Cardiac septum (tissue), 1 donor: ENCODE data around the gene NOP56. TPM values are rescaled to one million over a fixed set of nuclear protein-coding genes. Genes with fewer than 3 reads are reported as not detected.
A peak's percentile ranks its signal among the peaks of the same experiment; 100 is the strongest.
"Not testable (repeated sequence)": the region's sequence is repeated elsewhere in the genome, so short reads cannot be mapped to it uniquely, and the experiment has no call there.

Experiments
- DNase-seq: peaks from one replicate; pipeline ENCODE4 v3.0.0-alpha.2; 2020; ENCODE audit warnings: low spot score
- intact Hi-C: fragments of 100-400 bp; cut with DNase I; formaldehyde crosslinking; loops from one replicate; pipeline ENCODE4 v1.14.0; 2022
- total RNA-seq: library from RNA; stranded (reverse); fragmentation: NEBNext Ultra II Directional; extraction: Animal tissue kit (Norgen Biotek cat#: 25700); gene quantifications from one replicate; pipeline ENCODE4 v1.2.1, GENCODE V29; 2021
- donor health status: DM: no; HTN: no; CAD: no.

NOP56 gene
- total RNA-seq, 1 donor from 2014 or later, result 62.2 TPM

GRCh38 chr20:2671977-2672376 lies 19.5 kb downstream of the NOP56 start:
- intact Hi-C loops, result no loop called here

DNA sequence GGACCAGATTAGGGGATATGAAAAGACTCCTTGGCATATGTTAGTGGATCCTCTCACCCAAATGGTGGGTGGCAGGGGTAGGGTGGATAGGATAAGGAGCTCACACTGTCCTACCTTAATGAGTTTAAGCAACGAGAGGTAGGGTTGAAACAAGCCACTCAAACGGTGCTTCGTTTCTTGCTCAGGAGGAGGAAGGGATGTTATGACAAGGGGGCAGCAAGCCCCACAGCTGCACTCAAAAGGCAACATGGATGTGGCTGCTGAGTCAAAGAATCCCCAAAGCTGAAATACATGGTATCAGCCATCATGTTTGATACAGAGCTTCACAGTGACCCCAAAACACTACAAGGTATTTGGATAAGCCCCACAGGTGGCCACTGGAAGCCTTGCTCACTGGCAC lies 20.0 kb downstream of the NOP56 start:
- intact Hi-C loops, result no loop called here
- DNase-seq, result no peak

More at GRCh38 chr20:2671977-2672376, 19.5 kb downstream of the NOP56 start:
- DNase-seq, result no peak

DNA sequence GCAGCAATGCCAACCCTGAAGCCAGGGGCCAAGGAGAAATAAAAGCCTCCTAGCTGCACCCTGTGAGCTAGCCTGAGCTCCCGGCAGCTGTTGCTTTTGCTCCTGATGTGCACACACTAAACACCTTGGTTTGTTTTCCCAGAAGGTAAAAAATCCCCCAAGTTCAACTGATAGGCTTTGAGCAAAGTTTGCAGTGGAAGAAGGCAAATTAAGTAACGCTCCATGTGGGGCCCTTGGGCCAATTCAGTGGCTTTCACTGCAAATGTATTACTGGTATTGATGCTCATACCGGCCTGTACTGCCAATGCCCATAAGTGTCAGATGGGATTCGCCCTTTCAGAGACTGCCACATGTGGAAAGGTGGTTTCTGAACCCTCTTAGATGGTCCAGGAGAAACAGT lies 21.0 kb downstream of the NOP56 start:
- no peak for DNase-seq
- intact Hi-C loops, result no loop called here

DNA sequence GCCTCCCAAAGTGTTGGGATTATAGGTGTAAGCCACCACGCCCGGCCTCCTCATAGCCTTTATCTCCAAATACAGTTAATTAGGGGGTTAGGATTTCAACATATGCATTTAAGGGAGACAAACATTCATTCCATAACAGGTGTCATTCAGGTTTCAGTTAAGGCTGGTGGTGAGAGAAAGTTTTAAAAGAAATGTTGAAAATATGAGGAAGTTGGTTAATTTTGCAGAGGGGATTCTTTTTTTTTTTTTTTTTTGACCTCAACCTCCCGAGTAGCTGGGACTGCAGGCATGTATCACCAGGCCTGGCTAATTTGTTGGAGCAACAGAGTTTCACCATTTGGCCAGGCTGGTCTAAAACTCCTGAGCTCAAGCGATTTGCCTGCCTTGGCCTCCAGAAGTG lies 27.6 kb downstream of the NOP56 start:
- intact Hi-C loops, result no loop called here
- DNase-seq, result no peak

GRCh38 chr20:2682040-2682439 lies 29.6 kb downstream of the NOP56 start:
- DNase-seq, intact Hi-C loops: not testable (repeated sequence)

GRCh38 chr20:2684817-2685216 lies 32.4 kb downstream of the NOP56 start:
- intact Hi-C loops, result not testable (repeated sequence)

GRCh38 chr20:2687514-2687913 lies 35.1 kb downstream of the NOP56 start:
- intact Hi-C loops, result no loop called here

More at GRCh38 chr20:2684817-2685216, 32.4 kb downstream of the NOP56 start:
- DNase-seq, result not testable (repeated sequence)

DNA sequence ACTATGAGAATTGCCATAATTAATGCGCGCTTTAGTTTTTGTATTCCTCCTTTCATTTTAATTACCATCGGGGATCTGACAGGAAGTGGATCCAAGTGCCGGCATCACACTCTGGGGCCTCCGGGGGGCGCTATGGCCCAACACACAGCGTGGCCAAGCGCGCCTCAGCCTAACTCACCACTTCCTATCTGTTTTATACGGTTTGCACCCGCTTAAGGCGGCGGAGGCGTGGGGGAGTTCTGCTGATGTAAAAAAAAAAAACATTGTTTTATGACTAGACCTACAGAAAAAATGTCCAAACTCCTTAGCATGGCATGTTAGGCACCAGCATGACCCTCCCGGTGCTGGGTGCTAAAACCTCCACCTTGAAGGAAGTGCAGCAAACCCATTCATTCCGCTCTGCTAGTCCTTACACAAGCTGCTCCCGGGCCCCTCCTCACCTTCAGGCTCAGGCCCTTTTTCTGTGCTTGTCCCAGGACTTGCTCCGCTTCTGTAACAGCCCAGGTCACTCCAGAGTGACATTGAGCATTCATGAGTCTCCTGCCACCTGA lies 35.7 kb downstream of the NOP56 start:
- DNase-seq, result no peak
- intact Hi-C loops, result no loop called here

More at GRCh38 chr20:2687514-2687913, 35.1 kb downstream of the NOP56 start:
- DNase-seq, result no peak

DNA sequence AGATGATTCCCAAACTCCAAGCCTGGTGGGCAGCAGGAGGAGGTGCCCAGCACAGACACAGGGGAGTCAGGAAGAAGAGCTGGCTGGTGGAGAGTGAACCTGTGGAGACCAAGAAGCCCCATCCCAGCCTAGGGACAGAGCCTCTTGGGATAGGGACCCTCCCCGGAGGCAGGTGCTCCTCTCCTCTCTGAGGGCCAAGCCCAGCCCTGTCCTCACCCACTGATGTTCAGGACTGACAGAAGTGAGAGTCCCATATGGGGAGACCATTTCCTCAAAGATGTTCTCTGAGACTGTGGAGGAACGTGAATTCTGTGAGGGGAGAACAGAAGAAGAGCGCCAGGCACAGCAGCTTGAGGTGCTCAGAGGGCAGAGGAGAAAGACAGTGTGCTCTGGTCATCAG lies 37.8 kb downstream of the NOP56 start:
- no peak for DNase-seq
- intact Hi-C loops, result loop anchor here (10.0 kb wide), 1 partner anchor 175 kb away; no protein-coding TSS in a partner anchor

GRCh38 chr20:2690718-2691117 lies 38.3 kb downstream of the NOP56 start:
- intact Hi-C loops, result loop anchor here (10.0 kb wide), 1 partner anchor 174 kb away; no protein-coding TSS in a partner anchor
- no peak for DNase-seq

GRCh38 chr20:2691127-2691526 lies 38.7 kb downstream of the NOP56 start:
- intact Hi-C loops, result loop anchor here (10.0 kb wide), 1 partner anchor 174 kb away; no protein-coding TSS in a partner anchor
- no peak for DNase-seq

GRCh38 chr20:2691663-2692035 lies 39.2 kb downstream of the NOP56 start:
- intact Hi-C loops, result loop anchor here (10.0 kb wide), 1 partner anchor 173 kb away; no protein-coding TSS in a partner anchor
- no peak for DNase-seq

DNA sequence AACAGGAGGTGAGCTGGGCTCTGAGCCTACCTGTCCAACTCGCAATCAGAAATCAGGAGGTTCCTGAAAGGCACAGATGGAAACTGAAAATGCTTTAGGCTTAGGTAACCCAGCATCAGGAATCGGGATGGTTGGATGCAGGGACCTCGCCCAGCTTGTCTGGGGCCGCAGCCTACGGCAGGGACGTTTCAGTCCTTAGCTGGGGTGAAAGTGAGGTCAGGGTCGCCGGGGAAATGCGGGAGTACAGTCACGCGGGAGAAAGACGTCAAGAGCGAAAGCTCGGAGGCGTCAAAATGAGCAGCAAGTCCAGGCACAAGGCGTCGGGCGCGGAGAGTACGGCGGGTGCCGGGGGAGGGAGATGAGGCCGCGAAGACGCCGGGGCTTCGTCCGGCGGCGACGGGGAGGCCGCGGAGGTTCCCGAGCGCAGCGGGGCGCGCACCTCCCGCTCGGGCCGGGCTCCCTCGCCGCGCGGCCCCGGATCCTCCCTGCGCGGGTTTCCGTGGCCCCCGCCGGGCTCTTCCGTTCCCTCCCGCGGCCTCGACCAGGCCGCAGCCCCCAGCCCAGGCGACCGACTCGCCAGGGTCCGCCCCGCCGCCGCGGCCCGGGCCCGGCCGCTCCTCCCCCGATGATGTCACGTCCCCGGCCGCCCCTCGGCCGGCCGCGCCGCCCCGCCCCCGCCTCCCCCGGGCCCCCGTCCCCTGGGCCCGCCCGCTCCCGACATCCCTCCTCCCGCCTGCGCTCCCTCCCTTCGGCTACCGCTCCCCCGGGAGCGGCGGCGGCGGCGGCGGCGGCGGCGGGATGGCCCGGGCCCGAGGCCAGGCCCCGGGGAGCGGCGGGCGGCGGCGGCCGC lies 39.8 kb downstream of the NOP56 start, which contains the start of gene EBF4:
EBF4 (plus strand) TSS at position 745 of the 850 bp plus-strand sequence. CDS start 866 bp downstream, outside the sequence.
- DNase-seq, result no peak
- intact Hi-C loops, result loop anchor here (10.0 kb wide), 1 partner anchor 173 kb away; no protein-coding TSS in a partner anchor

- no peak for DNase-seq
- intact Hi-C loops, result loop anchor here (10.0 kb wide), 1 partner anchor 172 kb away; no protein-coding TSS in a partner anchor
Measured at GRCh38 chr20:2692886-2693285, 40.5 kb downstream of the NOP56 start.

DNA sequence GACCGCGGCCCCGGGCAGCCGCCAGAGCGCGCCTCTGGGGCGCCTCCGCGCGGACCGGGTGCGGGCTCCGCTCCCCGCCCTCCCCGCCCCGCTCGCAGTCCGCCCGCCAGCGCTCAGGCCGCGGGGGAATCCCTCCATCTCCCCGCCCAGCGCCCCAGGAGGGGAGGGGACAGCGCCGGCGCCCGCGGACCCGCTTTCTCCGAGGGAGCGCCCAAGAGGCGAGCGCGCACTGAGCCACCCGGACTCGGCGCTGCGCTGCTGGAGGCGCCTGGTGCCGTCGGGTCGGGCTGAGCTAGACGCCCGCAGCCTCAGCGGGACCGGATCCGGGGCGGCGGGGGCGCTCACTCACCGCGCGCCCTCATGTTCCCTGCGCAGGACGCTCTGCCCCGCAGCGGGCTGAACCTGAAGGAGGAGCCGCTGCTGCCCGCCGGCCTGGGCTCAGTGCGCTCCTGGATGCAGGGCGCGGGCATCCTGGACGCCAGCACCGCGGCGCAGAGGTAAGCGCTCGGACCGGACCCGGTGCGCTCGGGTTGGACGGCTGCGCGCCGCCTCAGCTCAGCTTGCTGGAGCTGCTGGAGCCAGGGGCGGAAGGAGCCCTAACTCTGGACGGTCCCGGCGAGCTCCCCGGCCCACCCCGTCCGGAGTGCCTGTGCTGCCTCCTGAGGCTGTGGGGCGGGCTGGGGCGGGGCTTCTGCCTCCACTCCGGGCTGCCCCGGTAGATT lies 41.0 kb downstream of the NOP56 start:
- DNase-seq, result peak; percentile 38
- intact Hi-C loops, result loop anchor here (10.0 kb wide), 1 partner anchor 171 kb away; no protein-coding TSS in a partner anchor

- intact Hi-C loops, result loop anchor here (10.0 kb wide), 1 partner anchor 171 kb away; no protein-coding TSS in a partner anchor
- DNase-seq, result peak; percentile 74
Measured at GRCh38 chr20:2694008-2694471, 41.6 kb downstream of the NOP56 start.

GRCh38 chr20:2694519-2694918 lies 42.1 kb downstream of the NOP56 start:
- DNase-seq, result no peak
- intact Hi-C loops, result loop anchor here (10.0 kb wide), 1 partner anchor 170 kb away; no protein-coding TSS in a partner anchor

GRCh38 chr20:2695206-2695983 lies 43.0 kb downstream of the NOP56 start:
- intact Hi-C loops, result loop anchor here (10.0 kb wide), 1 partner anchor 169 kb away; no protein-coding TSS in a partner anchor
- DNase-seq, result no peak
